Right lobe of liver (tissue), 4 donors: ENCODE measurements around the gene AGTRAP.

ENCODE experiments used
- CTCF ChIP-seq, 4 donors: fragments of 200-600 bp in 3 of 4; fragments of 450-650 bp in 1 of 4; IDR thresholded peaks; one replicate each; pipeline versions ENCODE4 v1.5.1 to v1.8.0; 2016 to 2022; ENCODE audit warnings: antibody characterized with exemption in 4 of 4, mild to moderate bottlenecking in 2 of 4
- POLR2A ChIP-seq: fragments of 450-650 bp; IDR thresholded peaks from one replicate; pipeline ENCODE4 v1.6.1; 2017; ENCODE audit warnings: antibody characterized with exemption, mild to moderate bottlenecking
- donor health status: DM: no; HTN: no; CAD: no.
- donor health status: DM: no; HTN: no; CAD: no.
- donor health status: DM: no; HTN: yes; CAD: no.

GRCh38 chr1:11790880-11791715, 55.2 kb downstream of the AGTRAP start:
- TF ChIP-seq CTCF (IDR thresholded peaks at IDR 0.05) (no peak), POLR2A (peak; percentile 32)
